NCI-H774 (cell line): ENCODE results near the gene RPL4.
A peak's percentile ranks its signal among the peaks of the same experiment; 100 is the strongest.
"Not testable (repeated sequence)": the region's sequence is repeated elsewhere in the genome, so short reads cannot be mapped to it uniquely, and the experiment has no call there.

Experiments used
- DNase-seq: peaks from one replicate; lab custom pipeline; 2025; lab: John Stamatoyannopoulos, UW

RPL4 gene

GRCh38 chr15:66504563-66505429, at the start of gene RPL4, which contains the start of gene ZWILCH:
Gene RPL4 (minus strand): TSS chr15:66504855. CDS start chr15:66504790, 65 bp downstream.
Gene ZWILCH (plus strand): TSS chr15:66505326. CDS start chr15:66505339, 13 bp downstream.
- DNase-seq = peak; percentile 71

DNA sequence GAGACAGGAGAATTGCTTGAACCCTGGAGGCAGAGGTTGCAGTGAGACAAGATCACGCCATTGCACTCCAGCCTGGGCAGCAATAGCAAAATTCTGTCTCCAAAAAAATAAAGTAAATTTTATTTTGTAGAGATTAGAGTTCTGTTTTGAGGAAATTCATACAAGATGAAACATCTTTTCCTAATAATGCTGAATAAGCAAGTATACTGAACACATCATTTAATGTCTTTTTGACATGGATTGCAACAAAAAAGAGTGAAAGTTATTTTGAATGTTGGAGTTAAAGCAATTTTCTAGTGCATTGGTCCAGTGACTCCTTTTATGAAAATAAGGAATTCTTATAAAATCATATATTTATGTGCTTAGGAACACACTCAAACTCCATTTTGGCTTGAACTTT, 40.6 kb upstream of the RPL4 start:
- no peak for DNase-seq

GRCh38 chr15:66542896-66543295, 38.2 kb upstream of the RPL4 start:
- DNase-seq = no peak

GRCh38 chr15:66535056-66535455, 30.4 kb upstream of the RPL4 start:
- no peak for DNase-seq

DNA sequence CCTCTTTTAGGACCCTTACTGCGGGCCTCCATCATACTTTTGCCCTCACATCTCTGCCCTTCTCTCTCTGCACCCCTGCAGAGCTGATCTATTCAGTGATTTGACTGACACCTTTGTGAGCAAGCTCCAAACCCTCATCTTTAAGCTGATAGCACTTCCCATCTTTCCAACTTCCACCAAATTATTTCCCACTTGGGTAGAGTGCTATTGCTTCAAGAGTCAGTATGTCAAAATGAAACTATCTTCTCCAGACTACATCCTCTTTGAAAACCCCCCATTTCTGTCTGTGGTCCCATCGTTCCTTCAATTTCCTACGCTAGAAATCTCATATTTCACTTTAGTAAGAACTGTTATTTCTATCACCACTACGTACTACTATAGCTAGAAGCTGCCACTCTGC, 20.2 kb upstream of the RPL4 start:
- DNase-seq = no peak

DNA sequence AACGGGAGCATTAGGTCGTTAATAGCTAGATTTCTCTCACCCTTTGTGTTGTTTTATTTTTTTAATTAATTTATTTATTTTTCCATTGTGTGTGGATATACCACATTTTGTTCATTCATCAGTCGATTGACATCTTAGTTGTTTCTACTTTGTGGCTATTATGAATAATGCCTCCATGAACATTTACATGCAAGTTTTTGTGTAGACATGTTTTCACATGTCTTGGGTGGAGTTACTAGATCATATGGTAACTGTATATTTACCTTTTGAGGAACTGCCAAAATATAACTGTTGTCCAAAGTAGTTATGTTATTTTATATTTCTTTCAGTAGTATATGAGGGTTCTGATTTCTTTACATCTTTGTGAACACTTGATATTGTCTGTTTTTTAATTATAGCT, 19.3 kb upstream of the RPL4 start:
- DNase-seq = no peak

DNA sequence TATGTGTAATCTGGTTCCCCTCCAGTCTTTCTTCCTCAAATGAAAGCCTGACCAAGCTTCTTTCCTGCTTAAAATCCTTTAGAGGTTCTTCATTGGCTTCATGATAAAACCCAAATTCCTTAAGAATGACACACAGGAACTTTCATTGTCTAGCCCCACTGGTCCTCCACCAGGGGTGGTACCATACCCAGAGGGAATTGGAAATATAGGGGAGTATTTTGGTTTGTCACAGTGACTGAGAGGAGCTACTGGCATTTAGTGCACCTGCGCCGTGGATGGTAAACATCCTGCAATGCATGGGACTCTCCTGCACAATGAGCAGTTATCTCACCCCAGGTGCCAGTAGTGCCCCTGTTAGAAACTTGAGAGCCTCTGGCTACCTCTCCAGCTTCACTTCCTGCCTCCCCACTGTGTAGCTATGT, 11.3 kb upstream of the RPL4 start:
- DNase-seq = no peak

DNA sequence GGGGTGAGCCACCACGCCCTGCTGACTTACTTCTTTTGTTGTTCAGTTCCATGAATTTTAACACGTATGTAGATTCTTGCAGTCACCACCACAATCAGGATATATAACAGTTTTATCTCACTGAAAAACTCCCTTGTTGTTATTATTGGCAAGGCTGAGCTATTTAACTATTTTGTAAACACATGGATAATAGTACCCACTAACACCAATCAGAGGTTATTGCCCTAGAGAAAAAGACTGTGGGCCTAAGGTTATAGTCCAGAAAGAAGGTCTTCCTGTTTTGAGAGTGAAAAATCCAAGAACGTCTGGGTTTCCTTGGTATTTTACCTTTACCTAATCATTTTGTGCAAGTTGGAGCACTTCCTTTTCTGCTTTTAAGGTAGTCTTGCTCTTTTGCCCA, 9.9 kb upstream of the RPL4 start:
- DNase-seq = no peak

GRCh38 chr15:66508293-66508883, 3.7 kb upstream of the RPL4 start:
- DNase-seq = no peak

DNA sequence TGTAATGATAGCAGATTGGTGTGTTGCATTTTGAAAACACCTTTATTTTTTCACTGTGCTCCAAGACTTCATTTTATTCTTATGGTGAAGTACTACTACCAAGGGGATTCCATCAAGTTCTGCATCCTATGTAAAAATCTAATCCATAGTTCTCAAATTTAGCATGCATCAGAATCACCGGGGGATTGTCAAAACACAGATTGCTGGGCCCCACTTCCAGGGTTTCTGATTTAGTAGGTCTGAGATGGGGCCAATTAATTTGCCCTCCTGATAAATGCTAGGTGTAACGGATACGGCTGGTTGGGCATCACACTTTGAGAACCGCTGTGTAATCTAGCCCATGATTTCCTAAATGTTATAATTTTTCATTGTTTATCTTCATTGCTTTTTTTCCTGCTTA, 1.2 kb upstream of the RPL4 start:
- DNase-seq = no peak

- DNase-seq = peak; percentile 50
Measured at GRCh38 chr15:66505430-66505811, 766 bp upstream of the RPL4 start.

DNA sequence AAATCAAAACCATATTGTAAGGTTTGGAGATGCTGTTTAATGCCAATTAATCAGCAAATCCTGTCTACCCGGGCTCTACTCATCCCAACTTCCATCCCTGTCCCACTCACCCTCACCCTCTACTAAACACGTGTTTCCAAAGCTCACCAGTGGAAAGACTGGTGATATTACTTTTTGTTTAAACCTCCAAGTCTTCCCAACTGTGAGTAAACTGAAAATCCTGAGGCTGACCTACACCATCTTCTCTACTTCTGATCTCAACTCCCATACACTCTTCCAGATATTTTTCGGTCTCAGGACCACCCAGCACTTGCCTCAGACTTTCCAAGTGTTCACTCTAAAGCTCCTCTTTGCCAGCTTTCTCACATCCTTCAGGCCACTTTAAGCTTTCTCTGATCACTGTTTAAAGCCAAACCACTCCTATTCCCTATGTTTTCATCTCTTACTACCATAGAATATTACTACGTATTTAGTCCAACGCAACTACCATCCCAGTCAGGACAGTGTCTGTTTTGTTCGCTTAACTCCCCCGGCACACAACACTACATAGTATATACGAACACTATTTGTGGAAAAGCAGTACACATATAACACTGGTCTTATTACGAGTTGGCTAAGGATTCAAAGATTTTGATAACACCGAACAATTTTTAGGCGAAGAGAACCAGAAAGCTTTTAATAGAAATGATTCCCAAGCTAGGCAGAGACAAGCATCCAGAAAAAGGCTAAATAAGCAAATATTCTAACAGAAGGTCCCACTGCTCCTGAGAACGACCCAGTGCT, 684 bp downstream of the RPL4 start:
- DNase-seq = no peak

GRCh38 chr15:66503041-66503648, 1.5 kb downstream of the RPL4 start:
- DNase-seq = not testable (repeated sequence)

DNA sequence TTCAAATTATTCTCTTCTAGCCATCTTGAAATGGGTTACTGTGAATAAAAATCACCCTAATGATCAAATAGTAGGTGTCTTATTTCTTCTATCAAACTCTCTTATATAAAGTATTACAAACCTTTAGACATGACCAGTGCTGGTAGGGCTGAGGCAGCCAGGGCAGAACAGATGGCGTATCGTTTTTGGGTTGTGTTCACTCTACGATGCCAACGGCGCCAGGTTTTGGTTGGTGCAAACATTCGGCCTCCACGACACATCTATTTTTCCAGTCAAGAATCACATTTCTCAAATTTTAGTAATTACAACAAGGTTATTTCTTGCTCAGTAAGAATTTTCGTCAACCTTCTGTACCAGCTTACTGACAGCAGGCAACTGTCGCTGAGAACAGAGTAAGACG, 2.2 kb downstream of the RPL4 start:
- no peak for DNase-seq

- not testable (repeated sequence) for DNase-seq
Measured at GRCh38 chr15:66500346-66500745, 4.3 kb downstream of the RPL4 start.

DNA sequence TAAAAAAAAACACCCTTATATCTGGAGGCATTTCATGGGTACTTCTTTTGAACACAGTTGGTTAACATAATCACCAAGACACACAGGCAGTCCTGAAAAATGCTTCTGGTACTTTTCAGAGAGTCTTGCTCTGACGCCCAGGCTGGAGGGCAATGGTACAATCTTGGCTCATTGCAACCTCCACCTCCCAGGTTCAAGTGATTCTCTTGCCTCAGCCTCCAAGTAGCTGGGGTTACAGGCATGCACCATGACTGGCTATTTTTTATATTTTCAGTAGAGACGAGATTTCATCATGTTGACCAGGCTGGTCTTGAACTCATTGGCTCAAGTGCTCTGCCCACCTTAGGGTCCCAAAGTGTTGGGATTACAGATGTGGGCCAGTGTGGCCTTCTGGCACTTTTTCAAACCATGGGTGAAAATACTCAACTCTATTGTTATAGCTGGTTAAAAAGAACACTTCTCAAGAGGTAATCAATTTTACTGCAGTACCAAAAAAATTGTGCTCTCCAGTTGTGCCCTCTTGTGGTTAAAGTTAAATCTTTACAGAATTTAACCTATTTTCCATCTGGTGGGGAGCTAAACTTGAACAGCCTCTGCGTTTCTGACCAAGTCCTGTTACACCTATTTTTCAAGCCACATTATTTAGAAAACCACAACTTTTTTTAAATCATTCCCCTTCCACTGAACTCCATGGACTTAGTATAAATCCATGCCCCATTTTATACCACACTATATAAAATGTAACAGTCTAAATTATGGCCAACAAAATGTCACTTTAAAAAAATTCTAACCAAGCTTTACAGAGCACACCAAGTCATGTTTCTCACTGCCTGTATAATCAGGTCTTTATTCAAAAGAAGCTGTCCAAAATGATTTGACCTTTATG, 5.9 kb downstream of the RPL4 start:
- DNase-seq = no peak

GRCh38 chr15:66497502-66498455, 6.9 kb downstream of the RPL4 start, which contains the start of gene SNAPC5:
Gene SNAPC5 (minus strand): TSS chr15:66497762. CDS start chr15:66497731, 31 bp downstream.
- peak; percentile 89 for DNase-seq

DNA sequence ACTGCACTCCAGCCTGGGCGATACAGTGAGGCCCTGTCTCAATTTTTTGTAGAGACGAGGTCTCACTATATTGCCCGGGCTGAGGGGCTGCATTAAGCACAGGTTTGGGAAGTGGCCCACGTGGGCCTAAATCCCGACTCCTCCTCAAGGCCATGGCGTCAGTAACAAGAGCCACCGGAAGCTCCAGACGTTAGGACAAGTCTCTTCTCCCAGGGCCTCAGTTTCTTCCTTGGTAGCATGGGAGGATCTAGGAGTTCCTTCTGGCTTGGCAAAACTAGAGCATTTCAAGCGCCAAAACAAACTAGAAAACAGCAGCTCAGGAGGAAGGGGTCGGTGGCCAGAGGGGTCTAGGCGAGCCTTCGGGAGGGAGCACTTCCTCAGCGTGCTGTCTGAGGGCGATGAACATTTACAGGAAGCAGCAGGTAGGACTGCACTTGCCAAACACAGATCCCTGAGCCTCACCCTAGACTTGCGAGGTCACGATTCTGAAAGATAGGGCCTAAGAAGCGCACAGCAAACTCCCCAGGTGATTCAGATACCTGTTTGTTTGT, 7.6 kb downstream of the RPL4 start:
- DNase-seq = peak; percentile 25

DNA sequence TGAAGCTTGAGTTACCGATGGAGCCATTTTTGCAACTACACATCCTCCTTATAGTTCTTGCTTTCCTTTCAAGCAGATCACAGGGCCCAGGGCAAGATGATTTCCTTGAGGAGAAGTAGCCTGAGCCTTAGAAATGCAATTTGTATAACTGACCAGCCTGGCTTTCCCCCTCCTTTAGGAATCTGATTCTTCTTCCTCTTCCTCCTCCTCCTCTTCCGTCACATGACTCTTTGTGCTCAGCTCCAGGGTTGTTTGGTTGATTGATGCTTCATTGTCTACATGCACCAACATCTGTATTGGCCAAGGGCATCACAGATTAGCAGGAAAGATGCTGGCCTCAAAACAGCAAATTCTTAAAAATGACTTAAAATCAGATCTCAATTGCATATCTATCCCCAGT, 10.4 kb downstream of the RPL4 start:
- DNase-seq = no peak

GRCh38 chr15:66491846-66492245, 12.8 kb downstream of the RPL4 start:
- no peak for DNase-seq
